ENCODE results near the gene MICALL1.

Gene MICALL1

GRCh38 chr22:37983860-37984791 lies 78.0 kb downstream of the MICALL1 start, which contains the start of gene SOX10:
Gene SOX10, minus strand, starts transcription at chr22:37984555. Its CDS starts 771 bp downstream, at chr22:37983784.
- no peak for DNase-seq

- no peak for DNase-seq
These were observed 79.0 kb downstream of the MICALL1 start for GRCh38 chr22:37985050-37985585.

- DNase-seq: no peak
These were observed 79.7 kb downstream of the MICALL1 start for GRCh38 chr22:37985751-37986281.

GRCh38 chr22:37986371-37986770 lies 80.3 kb downstream of the MICALL1 start:
- DNase-seq: no peak

DNA sequence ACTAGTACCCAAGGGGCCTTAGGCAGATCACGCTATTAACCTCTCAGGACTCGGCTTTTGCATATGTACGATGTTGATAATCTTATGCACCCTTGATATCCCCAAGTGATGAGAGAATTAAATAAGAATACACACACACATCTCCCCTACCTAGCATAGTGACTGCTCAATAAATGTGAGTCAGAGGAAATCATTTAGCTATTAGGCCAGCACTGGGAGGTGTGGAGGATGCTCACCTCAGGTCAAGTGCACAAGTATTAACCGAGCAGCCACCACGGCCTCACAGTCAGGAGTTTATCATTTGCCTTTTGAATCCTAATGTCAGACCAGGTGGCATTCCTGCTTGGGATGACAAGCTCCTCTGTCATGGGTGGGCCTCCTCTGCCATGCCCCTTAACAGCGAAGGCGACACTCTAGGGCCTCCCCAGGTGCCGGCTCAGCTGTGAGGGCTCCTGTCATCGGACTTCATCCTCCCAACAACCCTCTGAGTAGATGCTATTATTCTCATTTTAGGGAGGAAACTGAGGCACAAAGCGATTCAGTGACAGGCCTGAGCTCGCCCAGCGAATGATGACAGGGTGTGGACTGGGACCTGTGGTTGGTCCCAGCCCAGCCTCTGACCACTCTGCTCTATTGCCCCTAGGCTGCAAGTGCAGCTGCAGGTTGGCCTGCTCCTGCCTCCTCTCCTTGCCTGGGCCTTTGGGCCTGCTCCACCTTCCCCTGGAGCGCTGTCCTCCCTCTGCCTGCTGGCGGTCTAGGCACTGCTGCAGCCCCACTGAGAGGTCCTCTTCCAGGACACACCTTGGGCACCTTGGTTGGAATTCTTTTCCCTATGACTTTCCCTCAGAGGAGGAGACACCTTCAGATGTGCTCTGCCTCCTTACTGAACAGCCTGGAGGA lies 83.3 kb downstream of the MICALL1 start:
- no peak for DNase-seq

- no peak for DNase-seq
These were observed 84.2 kb downstream of the MICALL1 start for GRCh38 chr22:37990301-37990700.

- DNase-seq: no peak
These were observed 84.8 kb downstream of the MICALL1 start for GRCh38 chr22:37990862-37991261.

DNA sequence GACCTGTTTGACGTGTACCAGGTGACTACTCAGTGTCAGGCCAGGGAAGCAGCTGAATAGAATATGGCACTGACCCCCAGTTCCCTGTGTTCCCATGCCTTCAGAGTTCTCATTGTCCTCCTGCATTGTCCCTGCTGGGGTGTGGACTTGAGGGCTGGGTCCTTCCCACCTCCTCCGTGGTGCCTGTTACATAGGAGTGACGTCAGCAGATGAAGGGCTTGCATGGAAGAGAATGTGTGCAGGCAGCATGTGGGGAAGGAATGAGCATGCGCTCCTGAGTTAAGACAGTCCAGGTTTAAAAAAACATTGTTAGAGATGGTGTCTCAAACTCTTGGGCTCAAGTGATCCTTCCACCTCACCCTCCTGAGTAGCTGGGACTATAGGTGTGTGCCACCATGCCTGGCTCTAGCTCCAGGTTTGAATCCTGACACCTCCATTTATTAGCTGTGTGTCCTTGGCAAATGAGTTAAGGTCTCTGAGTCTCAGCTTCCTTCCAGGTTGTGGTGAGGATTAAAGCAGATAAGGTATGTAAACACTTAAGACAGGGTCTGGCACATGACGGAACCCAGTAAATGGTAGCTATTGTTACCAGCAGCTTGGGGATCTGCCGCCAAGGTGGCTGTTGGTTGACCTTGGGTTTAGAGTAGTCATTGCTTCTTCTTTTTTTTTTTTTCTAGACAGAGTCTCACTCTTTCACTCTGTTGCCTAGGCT lies 85.8 kb downstream of the MICALL1 start:
- no peak for DNase-seq
